GM10266 (cell line): Measurements from ENCODE around the gene PHACTR3.

ENCODE experiments used
- DNase-seq: peaks from one replicate; pipeline ENCODE4 v3.0.0; 2012; ENCODE audit errors: extremely low spot score
- TF ChIP-seq, protein P1 (sequence below): IDR thresholded peaks from 2 replicates; pipeline ENCODE4 v1.5.1; 2012; ENCODE audit warnings: mild to moderate bottlenecking, low read depth; ENCODE audit not compliant: control insufficient read depth, insufficient read depth; ENCODE audit errors: missing control alignments

PHACTR3 gene

DNA sequence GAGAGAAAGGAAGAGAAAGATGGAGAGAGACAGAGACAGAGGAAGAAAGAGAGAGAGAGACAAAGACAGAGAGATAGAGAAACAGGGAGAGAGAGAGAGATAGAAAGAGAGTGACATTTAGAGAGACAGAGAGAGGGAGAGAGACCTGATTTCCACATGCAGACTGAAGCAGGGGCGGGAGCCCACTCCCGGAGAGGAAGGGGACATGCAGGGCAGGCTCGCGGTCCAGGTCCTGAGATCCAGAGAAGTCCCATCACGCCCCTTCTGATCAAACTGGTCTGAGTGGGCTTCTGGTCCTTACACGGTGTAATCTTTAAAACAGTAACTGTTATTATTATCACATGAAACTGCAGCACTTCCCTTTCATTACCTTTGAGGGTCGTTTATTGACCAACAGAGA is 62.2 kb downstream of the PHACTR3 start:
- TF ChIP-seq, protein P1, sequence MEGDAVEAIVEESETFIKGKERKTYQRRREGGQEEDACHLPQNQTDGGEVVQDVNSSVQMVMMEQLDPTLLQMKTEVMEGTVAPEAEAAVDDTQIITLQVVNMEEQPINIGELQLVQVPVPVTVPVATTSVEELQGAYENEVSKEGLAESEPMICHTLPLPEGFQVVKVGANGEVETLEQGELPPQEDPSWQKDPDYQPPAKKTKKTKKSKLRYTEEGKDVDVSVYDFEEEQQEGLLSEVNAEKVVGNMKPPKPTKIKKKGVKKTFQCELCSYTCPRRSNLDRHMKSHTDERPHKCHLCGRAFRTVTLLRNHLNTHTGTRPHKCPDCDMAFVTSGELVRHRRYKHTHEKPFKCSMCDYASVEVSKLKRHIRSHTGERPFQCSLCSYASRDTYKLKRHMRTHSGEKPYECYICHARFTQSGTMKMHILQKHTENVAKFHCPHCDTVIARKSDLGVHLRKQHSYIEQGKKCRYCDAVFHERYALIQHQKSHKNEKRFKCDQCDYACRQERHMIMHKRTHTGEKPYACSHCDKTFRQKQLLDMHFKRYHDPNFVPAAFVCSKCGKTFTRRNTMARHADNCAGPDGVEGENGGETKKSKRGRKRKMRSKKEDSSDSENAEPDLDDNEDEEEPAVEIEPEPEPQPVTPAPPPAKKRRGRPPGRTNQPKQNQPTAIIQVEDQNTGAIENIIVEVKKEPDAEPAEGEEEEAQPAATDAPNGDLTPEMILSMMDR, result no peak
- no peak for DNase-seq

- TF ChIP-seq, protein P1, result no peak
- DNase-seq, result no peak
These were observed 62.8 kb downstream of the PHACTR3 start for GRCh38 chr20:59667131-59667530.

DNA sequence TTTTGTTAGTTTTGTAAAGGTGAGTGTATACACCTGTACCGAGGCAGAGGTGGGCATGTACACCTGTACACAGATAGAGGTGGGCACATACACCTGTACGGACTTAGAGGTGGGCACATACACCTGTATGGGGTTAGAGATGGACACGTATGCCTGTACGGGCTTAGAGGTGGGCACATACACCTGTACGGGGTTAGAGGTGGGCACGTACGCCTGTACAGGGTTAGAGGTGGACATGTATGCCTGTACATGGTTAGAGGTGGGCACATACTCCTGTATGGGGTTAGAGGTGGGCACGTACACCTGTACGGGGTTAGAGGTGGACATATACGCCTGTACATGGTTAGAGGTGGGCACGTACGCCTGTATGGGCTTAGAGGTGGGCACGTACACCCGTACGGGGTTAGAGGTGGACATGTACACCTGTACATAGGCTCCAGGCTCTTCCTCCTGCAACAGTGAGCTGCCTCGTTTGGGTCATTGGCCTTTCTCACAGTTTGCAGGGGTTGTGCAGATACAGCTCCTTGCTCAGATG is 63.7 kb downstream of the PHACTR3 start:
- TF ChIP-seq, protein P1, result no peak
- no peak for DNase-seq

DNA sequence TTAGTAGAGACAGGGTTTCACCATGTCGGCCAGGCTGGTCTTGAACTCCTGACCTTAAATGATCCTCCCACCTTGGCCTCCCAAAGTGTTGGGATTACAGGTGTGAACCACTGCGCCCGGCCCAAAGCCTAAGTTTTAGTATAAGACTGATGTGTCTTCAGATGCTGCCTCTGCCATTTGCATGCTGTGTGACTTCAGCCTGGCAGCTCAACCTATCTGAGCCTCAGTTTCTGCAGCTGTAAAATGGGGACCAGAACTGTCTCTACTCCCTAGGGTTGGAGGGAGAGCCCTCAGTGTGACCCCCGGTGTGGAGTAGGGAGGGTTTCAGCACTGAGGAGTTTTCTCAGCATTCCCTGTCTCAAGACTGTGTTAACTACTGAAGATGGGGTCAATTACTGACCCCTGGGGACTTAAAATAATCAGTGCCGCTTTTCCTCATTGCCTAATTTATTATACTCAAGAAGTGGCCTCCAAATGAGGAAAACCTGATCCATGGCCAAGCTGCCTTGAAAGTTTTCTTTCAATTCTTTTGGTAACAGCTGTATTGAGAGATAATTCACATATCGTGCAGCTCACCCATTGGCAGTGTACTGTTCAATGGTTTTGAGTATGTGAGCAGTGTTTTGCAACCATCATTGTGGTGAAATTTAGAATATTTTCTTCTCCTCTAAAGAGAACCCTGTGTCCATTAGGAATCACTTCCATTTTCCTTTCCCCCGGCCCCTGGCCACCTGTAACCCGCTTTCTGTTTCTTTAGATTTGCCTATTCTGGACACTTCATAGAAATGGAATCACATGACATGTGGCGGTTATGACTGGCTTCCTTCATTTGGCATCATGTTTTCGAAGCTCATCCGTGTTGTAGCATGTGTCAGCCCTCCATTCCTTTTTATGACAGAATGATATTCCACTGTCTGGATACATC is 64.8 kb downstream of the PHACTR3 start:
- no peak for DNase-seq
- TF ChIP-seq, protein P1, result no peak

DNA sequence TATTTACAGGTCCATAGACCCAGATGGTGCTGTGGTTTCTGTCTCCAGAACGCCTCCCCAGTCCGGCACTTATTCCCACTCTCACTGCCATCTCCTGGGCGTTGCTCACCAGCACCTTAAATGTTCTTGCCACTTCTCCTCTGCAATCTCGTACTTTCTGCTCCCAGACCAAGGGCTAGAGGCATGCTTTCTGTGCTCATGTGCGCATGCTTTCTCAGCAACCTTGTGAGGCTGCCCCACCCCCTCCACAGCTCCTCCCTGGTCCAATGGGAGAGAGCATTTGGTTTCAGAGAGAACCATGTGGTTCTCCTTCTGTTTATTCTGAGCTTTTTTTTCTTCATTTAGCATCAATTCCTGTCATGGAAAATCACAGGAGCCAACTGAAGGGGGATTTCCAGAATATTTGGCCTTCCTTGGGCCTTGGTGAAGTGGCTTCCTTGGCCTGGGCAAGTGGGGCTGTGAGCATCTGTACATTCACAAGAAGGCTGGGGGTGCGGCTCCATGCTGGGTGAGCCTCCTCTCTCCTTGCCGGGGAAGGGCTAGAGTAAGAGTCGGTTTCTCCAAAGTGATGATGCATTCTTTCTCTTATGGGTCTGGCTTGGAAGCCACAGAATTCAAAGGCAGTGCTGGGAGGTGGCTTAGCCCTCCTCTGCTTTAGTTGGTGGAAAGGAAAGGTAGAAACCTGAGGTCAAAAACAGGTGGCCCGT is 66.6 kb downstream of the PHACTR3 start:
- TF ChIP-seq, protein P1, result no peak
- DNase-seq, result no peak

DNA sequence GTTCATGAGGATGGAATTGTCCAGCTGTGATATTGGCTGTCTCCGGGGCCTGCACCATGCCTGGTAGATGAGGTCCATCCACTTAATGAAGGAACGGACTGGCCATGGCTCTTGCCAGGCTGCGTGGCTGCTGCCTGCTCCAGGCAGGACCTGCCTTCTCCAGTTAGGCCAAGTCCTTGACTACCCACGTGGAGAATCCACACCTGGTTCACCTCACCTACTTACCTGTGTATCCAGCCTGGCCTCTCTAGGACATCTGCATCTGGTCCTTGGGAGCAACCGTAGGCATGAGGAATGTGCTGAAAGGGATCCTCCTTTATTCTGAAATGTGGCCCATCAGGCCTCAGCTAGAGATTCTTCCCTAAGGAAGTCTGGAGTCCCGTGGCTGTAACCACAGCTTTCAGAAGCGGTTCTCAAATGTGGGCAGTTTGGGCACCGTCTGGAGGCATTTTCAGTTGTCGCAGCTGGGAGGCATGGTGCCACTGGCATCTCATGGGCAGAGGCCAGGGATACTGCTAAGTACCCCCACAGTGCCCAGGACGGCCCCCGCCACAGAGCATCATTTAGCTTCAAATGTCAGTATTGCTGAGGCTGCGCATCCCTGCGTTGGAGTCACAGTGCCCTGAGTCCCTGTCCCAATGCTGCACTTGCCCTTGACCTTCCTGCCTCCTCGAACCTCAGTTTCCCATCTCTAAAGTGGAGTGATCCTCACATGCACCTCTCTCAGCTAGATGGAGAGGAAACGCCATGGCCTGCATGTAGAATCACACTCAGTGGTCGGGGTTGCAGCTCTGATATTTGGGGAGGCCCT is 67.5 kb downstream of the PHACTR3 start:
- DNase-seq, result no peak
- TF ChIP-seq, protein P1, result no peak
